WTC11 (cell line): ENCODE results near the gene ZNF561.

ENCODE experiments used
- CREB1 ChIP-seq: sonication (generic); formaldehyde crosslinking; IDR thresholded peaks from 2 replicates; pipeline ENCODE4 v1.8.0; 2023; ENCODE audit warnings: mild to moderate bottlenecking, missing genetic modification reagents
- EMX1 ChIP-seq: fragments of 250-450 bp; sonication (Bioruptor Pico); IDR thresholded peaks from 2 replicates; pipeline ENCODE4 v1.8.0; 2021; ENCODE audit warnings: mild to moderate bottlenecking
- FOXK1 ChIP-seq: sonication (generic); formaldehyde crosslinking; IDR thresholded peaks from 2 replicates; pipeline ENCODE4 v1.8.0; 2022; ENCODE audit warnings: mild to moderate bottlenecking, moderate library complexity, missing genetic modification reagents
- FOXP1 ChIP-seq: sonication (generic); formaldehyde crosslinking; IDR thresholded peaks from 2 replicates; pipeline ENCODE4 v1.8.0; 2022; ENCODE audit warnings: missing genetic modification reagents, mild to moderate bottlenecking, moderate library complexity, borderline replicate concordance
- TF ChIP-seq, protein P1 (sequence below): fragments of 200-600 bp; IDR thresholded peaks from 2 replicates; pipeline ENCODE4 v1.8.0; 2022; ENCODE audit warnings: antibody characterized with exemption
- TF ChIP-seq, protein P2 (sequence below): sonication (generic); formaldehyde crosslinking; IDR thresholded peaks from 2 replicates; pipeline ENCODE4 v1.8.0; 2022; ENCODE audit warnings: mild to moderate bottlenecking, missing genetic modification reagents
- TF ChIP-seq, protein P3 (sequence below): sonication (generic); formaldehyde crosslinking; conservative IDR thresholded peaks from 2 replicates; pipeline ENCODE4 v1.8.1; 2023; ENCODE audit warnings: mild to moderate bottlenecking, low read depth, missing genetic modification reagents, moderate library complexity
- TF ChIP-seq, protein P4 (sequence below): sonication (generic); formaldehyde crosslinking; IDR thresholded peaks from 2 replicates; pipeline ENCODE4 v1.8.1; 2023; ENCODE audit warnings: mild to moderate bottlenecking, missing genetic modification reagents, moderate library complexity
- TF ChIP-seq, protein P5 (sequence below): sonication (generic); formaldehyde crosslinking; IDR thresholded peaks from 2 replicates; pipeline ENCODE4 v1.8.0; 2022; ENCODE audit warnings: mild to moderate bottlenecking, missing genetic modification reagents
- TF ChIP-seq, protein P6 (sequence below): sonication (generic); formaldehyde crosslinking; IDR thresholded peaks from 2 replicates; pipeline ENCODE4 v1.8.1; 2023; ENCODE audit warnings: mild to moderate bottlenecking, missing genetic modification reagents, moderate library complexity

DNA sequence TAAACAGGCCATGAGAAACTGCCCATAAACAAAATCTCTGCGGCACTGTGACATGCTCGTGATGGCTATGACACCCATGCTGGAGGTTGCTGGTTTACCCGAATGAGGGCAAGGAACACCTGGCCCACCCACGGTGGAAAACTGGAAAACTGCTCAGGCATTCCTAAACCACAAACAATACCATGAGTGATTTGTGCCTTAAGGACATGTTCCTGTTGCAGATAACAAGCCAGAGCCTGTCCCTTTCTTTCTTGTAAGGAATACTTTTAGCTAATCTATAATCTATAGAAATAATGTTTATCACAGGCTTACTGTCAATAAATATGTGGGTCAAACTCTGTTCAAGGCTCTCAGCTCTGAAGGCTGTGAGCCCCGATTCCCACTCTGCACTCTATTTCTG lies 12.1 kb downstream of the ZNF561 start:
- TF ChIP-seq CREB1 (CRISPR knock-in tag) (no peak), FOXK1 (CRISPR knock-in tag) (no peak), EMX1 (CRISPR knock-in tag) (no peak), FOXP1 (CRISPR knock-in tag) (no peak)
- TF ChIP-seq, protein P1, sequence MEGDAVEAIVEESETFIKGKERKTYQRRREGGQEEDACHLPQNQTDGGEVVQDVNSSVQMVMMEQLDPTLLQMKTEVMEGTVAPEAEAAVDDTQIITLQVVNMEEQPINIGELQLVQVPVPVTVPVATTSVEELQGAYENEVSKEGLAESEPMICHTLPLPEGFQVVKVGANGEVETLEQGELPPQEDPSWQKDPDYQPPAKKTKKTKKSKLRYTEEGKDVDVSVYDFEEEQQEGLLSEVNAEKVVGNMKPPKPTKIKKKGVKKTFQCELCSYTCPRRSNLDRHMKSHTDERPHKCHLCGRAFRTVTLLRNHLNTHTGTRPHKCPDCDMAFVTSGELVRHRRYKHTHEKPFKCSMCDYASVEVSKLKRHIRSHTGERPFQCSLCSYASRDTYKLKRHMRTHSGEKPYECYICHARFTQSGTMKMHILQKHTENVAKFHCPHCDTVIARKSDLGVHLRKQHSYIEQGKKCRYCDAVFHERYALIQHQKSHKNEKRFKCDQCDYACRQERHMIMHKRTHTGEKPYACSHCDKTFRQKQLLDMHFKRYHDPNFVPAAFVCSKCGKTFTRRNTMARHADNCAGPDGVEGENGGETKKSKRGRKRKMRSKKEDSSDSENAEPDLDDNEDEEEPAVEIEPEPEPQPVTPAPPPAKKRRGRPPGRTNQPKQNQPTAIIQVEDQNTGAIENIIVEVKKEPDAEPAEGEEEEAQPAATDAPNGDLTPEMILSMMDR = no peak
- TF ChIP-seq, protein P2, sequence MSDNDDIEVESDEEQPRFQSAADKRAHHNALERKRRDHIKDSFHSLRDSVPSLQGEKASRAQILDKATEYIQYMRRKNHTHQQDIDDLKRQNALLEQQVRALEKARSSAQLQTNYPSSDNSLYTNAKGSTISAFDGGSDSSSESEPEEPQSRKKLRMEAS (CRISPR knock-in tag) = no peak
- TF ChIP-seq, protein P3, sequence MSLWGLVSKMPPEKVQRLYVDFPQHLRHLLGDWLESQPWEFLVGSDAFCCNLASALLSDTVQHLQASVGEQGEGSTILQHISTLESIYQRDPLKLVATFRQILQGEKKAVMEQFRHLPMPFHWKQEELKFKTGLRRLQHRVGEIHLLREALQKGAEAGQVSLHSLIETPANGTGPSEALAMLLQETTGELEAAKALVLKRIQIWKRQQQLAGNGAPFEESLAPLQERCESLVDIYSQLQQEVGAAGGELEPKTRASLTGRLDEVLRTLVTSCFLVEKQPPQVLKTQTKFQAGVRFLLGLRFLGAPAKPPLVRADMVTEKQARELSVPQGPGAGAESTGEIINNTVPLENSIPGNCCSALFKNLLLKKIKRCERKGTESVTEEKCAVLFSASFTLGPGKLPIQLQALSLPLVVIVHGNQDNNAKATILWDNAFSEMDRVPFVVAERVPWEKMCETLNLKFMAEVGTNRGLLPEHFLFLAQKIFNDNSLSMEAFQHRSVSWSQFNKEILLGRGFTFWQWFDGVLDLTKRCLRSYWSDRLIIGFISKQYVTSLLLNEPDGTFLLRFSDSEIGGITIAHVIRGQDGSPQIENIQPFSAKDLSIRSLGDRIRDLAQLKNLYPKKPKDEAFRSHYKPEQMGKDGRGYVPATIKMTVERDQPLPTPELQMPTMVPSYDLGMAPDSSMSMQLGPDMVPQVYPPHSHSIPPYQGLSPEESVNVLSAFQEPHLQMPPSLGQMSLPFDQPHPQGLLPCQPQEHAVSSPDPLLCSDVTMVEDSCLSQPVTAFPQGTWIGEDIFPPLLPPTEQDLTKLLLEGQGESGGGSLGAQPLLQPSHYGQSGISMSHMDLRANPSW (CRISPR knock-in tag) = no peak
- TF ChIP-seq, protein P4, sequence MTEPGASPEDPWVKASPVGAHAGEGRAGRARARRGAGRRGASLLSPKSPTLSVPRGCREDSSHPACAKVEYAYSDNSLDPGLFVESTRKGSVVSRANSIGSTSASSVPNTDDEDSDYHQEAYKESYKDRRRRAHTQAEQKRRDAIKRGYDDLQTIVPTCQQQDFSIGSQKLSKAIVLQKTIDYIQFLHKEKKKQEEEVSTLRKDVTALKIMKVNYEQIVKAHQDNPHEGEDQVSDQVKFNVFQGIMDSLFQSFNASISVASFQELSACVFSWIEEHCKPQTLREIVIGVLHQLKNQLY = no peak
- TF ChIP-seq, protein P5, sequence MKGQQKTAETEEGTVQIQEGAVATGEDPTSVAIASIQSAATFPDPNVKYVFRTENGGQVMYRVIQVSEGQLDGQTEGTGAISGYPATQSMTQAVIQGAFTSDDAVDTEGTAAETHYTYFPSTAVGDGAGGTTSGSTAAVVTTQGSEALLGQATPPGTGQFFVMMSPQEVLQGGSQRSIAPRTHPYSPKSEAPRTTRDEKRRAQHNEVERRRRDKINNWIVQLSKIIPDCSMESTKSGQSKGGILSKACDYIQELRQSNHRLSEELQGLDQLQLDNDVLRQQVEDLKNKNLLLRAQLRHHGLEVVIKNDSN = no peak
- TF ChIP-seq, protein P6, sequence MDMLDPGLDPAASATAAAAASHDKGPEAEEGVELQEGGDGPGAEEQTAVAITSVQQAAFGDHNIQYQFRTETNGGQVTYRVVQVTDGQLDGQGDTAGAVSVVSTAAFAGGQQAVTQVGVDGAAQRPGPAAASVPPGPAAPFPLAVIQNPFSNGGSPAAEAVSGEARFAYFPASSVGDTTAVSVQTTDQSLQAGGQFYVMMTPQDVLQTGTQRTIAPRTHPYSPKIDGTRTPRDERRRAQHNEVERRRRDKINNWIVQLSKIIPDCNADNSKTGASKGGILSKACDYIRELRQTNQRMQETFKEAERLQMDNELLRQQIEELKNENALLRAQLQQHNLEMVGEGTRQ = no peak
